Activated T-helper 2 cell treated with anti-CD3 and anti-CD28 coated beads, Interferon-gamma antibody, Interleukin-2, Interleukin-4, amounts not matched to agents 10 μg/mL and 5 μg/mL and 100 μg/mL, durations not matched to agents 14 hours and 24 hours and 36 hours (primary cell): ENCODE measurements around the gene TMEM101. TPM values are rescaled to one million over a fixed set of nuclear protein-coding genes. Genes with fewer than 3 reads are reported as not detected.
"Not testable (repeated sequence)": the region's sequence is repeated elsewhere in the genome, so short reads cannot be mapped to it uniquely, and the experiment has no call there.

Experiments used
- DNase-seq: peaks from one replicate; pipeline ENCODE4 v3.0.0; 2021; ENCODE audit warnings: low spot score
- H3K27ac Mint-ChIP-seq: one replicate; pipeline ENCODE4 v1.8.0; 2021; ENCODE audit warnings: mixed read lengths
- H3K27me3 Mint-ChIP-seq: one replicate; pipeline ENCODE4 v1.8.0; 2021; ENCODE audit warnings: low read depth, mixed read lengths
- H3K36me3 Mint-ChIP-seq: one replicate; pipeline ENCODE4 v1.8.0; 2021; ENCODE audit warnings: low read depth, mixed read lengths
- H3K4me1 Mint-ChIP-seq: one replicate; pipeline ENCODE4 v1.8.0; 2021; ENCODE audit warnings: low read depth, mixed read lengths
- H3K4me3 Mint-ChIP-seq: one replicate; pipeline ENCODE4 v1.8.0; 2021; ENCODE audit warnings: low read depth, mild to moderate bottlenecking, moderate library complexity, mixed read lengths
- H3K9me3 Mint-ChIP-seq: one replicate; pipeline ENCODE4 v1.8.0; 2021; ENCODE audit warnings: mixed read lengths
- intact Hi-C: fragments of 100-400 bp; cut with micrococcal nuclease; formaldehyde crosslinking; loops from one replicate; pipeline ENCODE4 v1.15.1; 2023
- total RNA-seq: library from RNA; stranded (reverse); gene quantifications from 2 replicates; pipeline ENCODE4 v1.2.3, GENCODE V29; 2022

The TMEM101 gene
- 29.5 and 29.9 TPM in 2 replicates for total RNA-seq

DNA sequence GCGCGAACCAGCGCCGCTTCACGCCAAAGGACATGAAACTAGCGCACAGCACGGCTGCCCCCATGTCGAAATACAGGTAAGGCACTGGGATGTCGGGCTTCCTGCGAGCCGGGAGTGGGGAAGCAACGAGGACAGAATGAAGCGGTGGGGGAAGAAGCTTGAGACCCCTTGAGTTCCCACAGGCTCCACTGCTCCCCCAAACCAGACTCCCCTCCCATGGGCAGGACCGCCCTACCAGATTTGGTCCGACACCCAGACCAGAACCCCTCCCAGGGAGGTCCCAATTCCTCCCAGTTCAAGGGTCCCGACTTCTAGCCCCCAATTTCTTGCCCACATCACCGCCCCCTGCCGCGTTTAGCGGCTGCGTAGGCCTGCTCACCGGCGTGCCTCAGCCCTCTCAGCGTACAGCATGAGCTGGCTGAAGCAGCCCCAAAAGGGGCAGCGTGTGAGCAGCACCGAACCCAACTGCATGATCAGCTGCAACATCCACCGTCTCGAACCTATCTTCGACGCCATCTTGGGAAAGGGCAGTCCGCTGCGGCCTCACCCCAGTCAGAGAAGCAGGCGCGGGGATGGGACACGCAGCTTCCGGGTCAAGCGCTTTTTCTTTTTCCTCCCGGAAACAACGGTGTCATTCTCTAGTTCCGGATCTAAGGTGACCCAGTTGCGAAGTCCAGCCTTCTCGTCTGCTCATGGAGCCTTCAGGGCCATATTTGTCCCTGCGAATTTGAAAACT is at the start of gene TMEM101:
Gene TMEM101, minus strand, starts transcription at position 527 of the 736 bp plus-strand sequence. Its CDS starts 11 bp downstream, at position 516.
- H3K27me3 Mint-ChIP-seq, result no peaks in the 10 kb centered on the region
- intact Hi-C loops, result loop anchor here (1.0 kb wide), 1 partner anchor 8 kb away; no protein-coding TSS in a partner anchor
- peak; percentile 82 for DNase-seq
- peak within 1 kb of the TSS; percentile 93 for H3K27ac Mint-ChIP-seq
- H3K9me3 Mint-ChIP-seq, result no peaks in the 10 kb centered on the region
- H3K4me1 Mint-ChIP-seq, result peaks cover 11% of the 10 kb centered on the region
- peak within 1 kb of the TSS; percentile 98 for H3K4me3 Mint-ChIP-seq
- peaks cover 13% of the 10 kb centered on the region for H3K36me3 Mint-ChIP-seq

GRCh38 chr17:44063704-44064639 is 49.2 kb upstream of the TMEM101 start:
- intact Hi-C loops, result no loop called here
- Mint-ChIP-seq H3K27ac (peak overlapping the region; percentile 16), H3K4me3 (peak overlapping the region; percentile 30), H3K4me1 (peaks cover 26% of the 10 kb centered on the region), H3K36me3 (peaks cover 57% of the 10 kb centered on the region), H3K27me3 (no peaks in the 10 kb centered on the region), H3K9me3 (no peaks in the 10 kb centered on the region)
- no peak for DNase-seq

DNA sequence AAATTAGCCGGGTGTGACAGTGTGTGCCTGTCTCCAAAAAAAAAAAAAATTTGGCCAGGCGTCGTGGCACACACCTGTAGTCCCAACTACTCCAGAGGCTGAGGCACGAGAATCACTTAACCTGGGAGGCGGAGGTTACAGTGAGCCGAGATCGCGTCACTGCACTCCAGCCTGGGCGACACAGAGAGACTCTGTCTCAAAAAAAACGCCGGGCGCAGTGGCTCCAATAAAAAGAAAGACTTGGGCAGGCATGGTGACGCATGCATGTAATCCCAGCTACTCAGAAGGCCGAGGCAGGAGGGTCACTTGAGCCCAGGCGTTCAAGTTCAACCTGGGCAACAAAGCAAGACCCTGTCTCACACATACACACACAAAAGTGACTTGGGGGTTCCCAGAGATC is 48.1 kb upstream of the TMEM101 start:
- Mint-ChIP-seq H3K4me3 (no peak overlapping the region), H3K36me3 (peaks cover 66% of the 10 kb centered on the region)
- intact Hi-C loops, result no loop called here

GRCh38 chr17:44061446-44061845 is 46.7 kb upstream of the TMEM101 start:
- no peak for DNase-seq
- H3K4me3 Mint-ChIP-seq, result no peak overlapping the region
- H3K36me3 Mint-ChIP-seq, result peaks cover 70% of the 10 kb centered on the region
- peaks cover 26% of the 10 kb centered on the region for H3K4me1 Mint-ChIP-seq
- no peak overlapping the region for H3K27ac Mint-ChIP-seq
- intact Hi-C loops, result no loop called here
- H3K9me3 Mint-ChIP-seq, result no peaks in the 10 kb centered on the region
- H3K27me3 Mint-ChIP-seq, result no peaks in the 10 kb centered on the region

More for the DNA sequence above, 48.1 kb upstream of the TMEM101 start:
- no peaks in the 10 kb centered on the region for H3K27me3 Mint-ChIP-seq
- peaks cover 26% of the 10 kb centered on the region for H3K4me1 Mint-ChIP-seq
- DNase-seq, result no peak
- H3K27ac Mint-ChIP-seq, result no peak overlapping the region
- H3K9me3 Mint-ChIP-seq, result no peaks in the 10 kb centered on the region

DNA sequence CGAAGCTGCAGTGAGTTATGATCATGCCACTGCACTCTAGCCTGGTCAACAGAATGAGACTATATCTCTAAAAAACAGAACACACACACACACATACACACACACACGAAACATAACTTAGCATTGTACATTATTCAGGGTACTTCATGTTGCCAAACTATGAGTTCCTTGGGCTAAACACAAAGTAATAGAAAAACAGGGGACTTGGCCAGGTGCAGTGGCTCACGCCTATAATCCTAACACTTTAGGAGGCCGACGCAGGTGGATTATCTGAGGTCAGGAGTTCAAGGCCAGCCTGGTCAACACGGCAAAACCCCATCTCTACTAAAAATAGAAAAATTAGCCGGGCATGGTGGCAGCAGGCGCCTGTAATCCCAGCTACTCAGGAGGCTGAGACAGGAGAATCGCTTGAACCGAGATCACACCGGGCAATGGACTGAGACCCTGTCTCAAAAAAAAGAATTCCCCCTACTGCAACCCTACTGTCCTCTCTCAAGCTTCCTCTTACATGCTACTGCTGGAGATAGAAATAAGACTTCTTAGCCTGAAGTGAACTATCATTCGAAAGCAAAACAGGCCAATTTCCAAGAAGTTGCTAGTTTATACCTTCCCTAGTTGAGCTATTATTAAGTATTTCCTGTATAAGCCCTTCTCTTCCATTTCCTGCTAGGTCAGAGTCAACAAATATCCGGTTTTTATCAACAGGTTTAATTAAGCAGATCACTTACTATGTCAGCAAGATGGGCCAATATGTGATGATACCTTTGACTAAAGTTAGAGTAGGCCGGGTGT is 44.5 kb upstream of the TMEM101 start:
- peaks cover 70% of the 10 kb centered on the region for H3K36me3 Mint-ChIP-seq
- no peak overlapping the region for H3K27ac Mint-ChIP-seq
- H3K4me1 Mint-ChIP-seq, result peaks cover 21% of the 10 kb centered on the region
- H3K4me3 Mint-ChIP-seq, result no peak overlapping the region
- intact Hi-C loops, result no loop called here
- DNase-seq, result no peak
- no peaks in the 10 kb centered on the region for H3K27me3 Mint-ChIP-seq
- H3K9me3 Mint-ChIP-seq, result no peaks in the 10 kb centered on the region

- Mint-ChIP-seq H3K4me3 (no peak overlapping the region), H3K9me3 (no peaks in the 10 kb centered on the region), H3K27me3 (no peaks in the 10 kb centered on the region), H3K36me3 (peaks cover 61% of the 10 kb centered on the region), H3K27ac (no peak overlapping the region), H3K4me1 (no peaks in the 10 kb centered on the region)
- no peak for DNase-seq
- intact Hi-C loops, result no loop called here
Measured at GRCh38 chr17:44053125-44053872, 38.5 kb upstream of the TMEM101 start.

- no peaks in the 10 kb centered on the region for H3K27me3 Mint-ChIP-seq
- H3K36me3 Mint-ChIP-seq, result peaks cover 63% of the 10 kb centered on the region
- no peak overlapping the region for H3K4me3 Mint-ChIP-seq
- H3K4me1 Mint-ChIP-seq, result no peaks in the 10 kb centered on the region
- no peaks in the 10 kb centered on the region for H3K9me3 Mint-ChIP-seq
- no peak for DNase-seq
- H3K27ac Mint-ChIP-seq, result no peak overlapping the region
- intact Hi-C loops, result no loop called here
Measured at GRCh38 chr17:44049294-44050060, 34.7 kb upstream of the TMEM101 start.

DNA sequence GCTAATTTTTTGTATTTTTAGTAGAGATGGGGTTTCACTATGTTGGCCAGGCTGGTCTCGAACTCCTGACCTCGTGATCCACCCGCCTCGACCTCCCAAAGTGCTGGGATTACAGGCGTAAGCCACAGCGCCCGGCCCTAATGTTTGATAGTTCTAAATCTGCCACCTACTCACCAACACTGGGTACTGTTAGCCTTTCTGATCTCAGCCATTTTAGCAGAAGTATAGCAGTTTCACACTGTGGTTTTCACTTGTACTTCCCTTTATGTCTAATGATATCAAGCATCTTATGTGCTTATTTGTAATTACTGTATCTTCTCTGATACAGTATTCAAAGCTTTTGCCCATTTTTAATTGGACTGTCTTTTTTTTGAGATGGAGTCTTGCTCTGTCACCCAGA is 32.1 kb upstream of the TMEM101 start:
- H3K4me1 Mint-ChIP-seq, DNase-seq, H3K9me3 Mint-ChIP-seq, intact Hi-C loops, H3K27ac Mint-ChIP-seq, H3K4me3 Mint-ChIP-seq, H3K27me3 Mint-ChIP-seq: not testable (repeated sequence)
- H3K36me3 Mint-ChIP-seq, result peaks cover 53% of the 10 kb centered on the region

GRCh38 chr17:44045486-44045885 is 30.7 kb upstream of the TMEM101 start:
- H3K4me3 Mint-ChIP-seq, result no peak overlapping the region
- DNase-seq, result no peak
- no peaks in the 10 kb centered on the region for H3K9me3 Mint-ChIP-seq
- H3K36me3 Mint-ChIP-seq, result peaks cover 50% of the 10 kb centered on the region
- peaks cover 6% of the 10 kb centered on the region for H3K4me1 Mint-ChIP-seq
- no peak overlapping the region for H3K27ac Mint-ChIP-seq
- H3K27me3 Mint-ChIP-seq, result no peaks in the 10 kb centered on the region
- intact Hi-C loops, result no loop called here

GRCh38 chr17:44044071-44044470 is 29.3 kb upstream of the TMEM101 start:
- no peak overlapping the region for H3K4me3 Mint-ChIP-seq
- no peak overlapping the region for H3K27ac Mint-ChIP-seq
- peaks cover 49% of the 10 kb centered on the region for H3K36me3 Mint-ChIP-seq
- no peaks in the 10 kb centered on the region for H3K27me3 Mint-ChIP-seq
- H3K4me1 Mint-ChIP-seq, result peaks cover 13% of the 10 kb centered on the region
- DNase-seq, result no peak
- intact Hi-C loops, result no loop called here
- no peaks in the 10 kb centered on the region for H3K9me3 Mint-ChIP-seq

- H3K9me3 Mint-ChIP-seq, result no peaks in the 10 kb centered on the region
- no peak for DNase-seq
- H3K4me3 Mint-ChIP-seq, result no peak overlapping the region
- intact Hi-C loops, result no loop called here
- H3K36me3 Mint-ChIP-seq, result peaks cover 49% of the 10 kb centered on the region
- peaks cover 13% of the 10 kb centered on the region for H3K4me1 Mint-ChIP-seq
- peak overlapping the region; percentile 42 for H3K27ac Mint-ChIP-seq
- no peaks in the 10 kb centered on the region for H3K27me3 Mint-ChIP-seq
Measured at GRCh38 chr17:44043272-44043696, 28.5 kb upstream of the TMEM101 start.
